ENCODE results near the gene FAM181A. TPM values are rescaled to one million over a fixed set of nuclear protein-coding genes. Genes with fewer than 3 reads are reported as not detected.

The FAM181A gene
- total and polyA plus RNA-seq, 2 experiments from 2014 or later = not detected

GRCh38 chr14:93953263-93953662, 26.1 kb downstream of the FAM181A start:
- 63% methylated on average over 14 of the region's 14 CpGs for WGBS, 2 experiments (ENCODE audit: low coverage in 1 of 2, low lambda C conversion rate in 2 of 2, missing lambda C conversion rate in 2 of 2)
- TF ChIP-seq EZH2 (IDR thresholded peaks at IDR 0.05; ENCODE audit: insufficient read depth, poor library complexity, severe bottlenecking) (no peak), EZH2phosphoT487 (IDR thresholded peaks at IDR 0.05; ENCODE audit: insufficient read depth, low read depth) (no peak)
- no peak overlapping the region for H3K4me3 ChIP-seq
- no peak overlapping the region for H3K27ac ChIP-seq
- in situ Hi-C loops (cut with MboI) = no loop called here
- H2AFZ ChIP-seq = no peak overlapping the region
- DNase-seq = no peak
- H3K9me3 ChIP-seq (ENCODE audit: low read depth) = no peaks in the 10 kb centered on the region
- no peaks in the 10 kb centered on the region for H3K79me2 ChIP-seq (ENCODE audit: insufficient read depth)
- H3K27me3 ChIP-seq (replicated peaks; ENCODE audit: insufficient read depth) = 0 out of 2 replicates have a peak, but pooled peaks cover 6% of the 10 kb centered on the region
- H4K20me1 ChIP-seq (ENCODE audit: insufficient read depth) = no peaks in the 10 kb centered on the region
- H3K9ac ChIP-seq = no peak overlapping the region
- H3K36me3 ChIP-seq (ENCODE audit: low read depth) = no peaks in the 10 kb centered on the region
- no peaks in the 10 kb centered on the region for H3K9me2 ChIP-seq (ENCODE audit: insufficient read depth)
- H3K4me1 ChIP-seq (ENCODE audit: insufficient read depth) = no peaks in the 10 kb centered on the region
- no peaks in the 10 kb centered on the region for H3F3A ChIP-seq (ENCODE audit: insufficient read depth)
- H3K4me2 ChIP-seq (ENCODE audit: unreplicated experiment) = no peak overlapping the region

GRCh38 chr14:93953739-93954515, 26.8 kb downstream of the FAM181A start:
- Histone ChIP-seq H3K79me2 (ENCODE audit: insufficient read depth) (no peaks in the 10 kb centered on the region), H3K36me3 (ENCODE audit: low read depth) (no peaks in the 10 kb centered on the region), H3K27me3 (replicated peaks; ENCODE audit: insufficient read depth) (0 out of 2 replicates have a peak, but pooled peaks cover 6% of the 10 kb centered on the region), H3F3A (ENCODE audit: insufficient read depth) (peaks cover 2% of the 10 kb centered on the region; the same call in 1 of the 2 replicates), H4K20me1 (ENCODE audit: insufficient read depth) (no peaks in the 10 kb centered on the region), H3K9me3 (ENCODE audit: low read depth) (no peaks in the 10 kb centered on the region), H3K4me1 (ENCODE audit: insufficient read depth) (peaks cover under 1% of the 10 kb centered on the region; the same call in 1 of the 2 replicates), H3K9ac (no peak overlapping the region), H3K27ac (no peak overlapping the region), H3K9me2 (ENCODE audit: insufficient read depth) (no peaks in the 10 kb centered on the region), H3K4me3 (no peak overlapping the region), H3K4me2 (ENCODE audit: unreplicated experiment) (no peak overlapping the region), H2AFZ (no peak overlapping the region)
- in situ Hi-C loops (cut with MboI) = no loop called here
- WGBS, 2 experiments (ENCODE audit: low coverage in 1 of 2, low lambda C conversion rate in 2 of 2, missing lambda C conversion rate in 2 of 2) = 92 to 96% methylated on average over 18 of the region's 18 CpGs
- no peak for DNase-seq
- TF ChIP-seq EZH2 (IDR thresholded peaks at IDR 0.05; ENCODE audit: insufficient read depth, poor library complexity, severe bottlenecking) = no peak
- TF ChIP-seq EZH2phosphoT487 (IDR thresholded peaks at IDR 0.05; ENCODE audit: insufficient read depth, low read depth) = no peak

- Histone ChIP-seq H3K4me2 (ENCODE audit: unreplicated experiment) (no peak overlapping the region), H3K9me2 (ENCODE audit: insufficient read depth) (no peaks in the 10 kb centered on the region), H2AFZ (no peak overlapping the region), H4K20me1 (ENCODE audit: insufficient read depth) (no peaks in the 10 kb centered on the region), H3K4me3 (no peak overlapping the region), H3K9ac (no peak overlapping the region), H3K9me3 (ENCODE audit: low read depth) (no peaks in the 10 kb centered on the region), H3K27ac (no peak overlapping the region), H3K36me3 (ENCODE audit: low read depth) (no peaks in the 10 kb centered on the region), H3F3A (ENCODE audit: insufficient read depth) (peaks cover 5% of the 10 kb centered on the region; the same call in 1 of the 2 replicates), H3K27me3 (replicated peaks; ENCODE audit: insufficient read depth) (0 out of 2 replicates have a peak, but pooled peaks cover 6% of the 10 kb centered on the region), H3K4me1 (ENCODE audit: insufficient read depth) (peaks cover 4% of the 10 kb centered on the region; the same call in 1 of the 2 replicates), H3K79me2 (ENCODE audit: insufficient read depth) (no peaks in the 10 kb centered on the region)
- WGBS, 2 experiments (ENCODE audit: low coverage in 1 of 2, low lambda C conversion rate in 2 of 2, missing lambda C conversion rate in 2 of 2) = 94 to 95% methylated on average over 4 of the region's 4 CpGs
- TF ChIP-seq EZH2phosphoT487 (IDR thresholded peaks at IDR 0.05; ENCODE audit: insufficient read depth, low read depth) (no peak), EZH2 (IDR thresholded peaks at IDR 0.05; ENCODE audit: insufficient read depth, poor library complexity, severe bottlenecking) (no peak)
- no peak for DNase-seq
- in situ Hi-C loops (cut with MboI) = no loop called here
Measured at GRCh38 chr14:93954516-93954830, 27.3 kb downstream of the FAM181A start.

- TF ChIP-seq EZH2 (IDR thresholded peaks at IDR 0.05; ENCODE audit: insufficient read depth, poor library complexity, severe bottlenecking) = no peak
- no peak for TF ChIP-seq EZH2phosphoT487 (IDR thresholded peaks at IDR 0.05; ENCODE audit: insufficient read depth, low read depth)
- Histone ChIP-seq H3F3A (ENCODE audit: insufficient read depth) (peaks cover 9% of the 10 kb centered on the region), H2AFZ (no peak overlapping the region), H3K9me3 (ENCODE audit: low read depth) (no peaks in the 10 kb centered on the region), H3K36me3 (ENCODE audit: low read depth) (no peaks in the 10 kb centered on the region), H3K27me3 (replicated peaks; ENCODE audit: insufficient read depth) (0 out of 2 replicates have a peak, but pooled peaks cover 6% of the 10 kb centered on the region), H3K9me2 (ENCODE audit: insufficient read depth) (no peaks in the 10 kb centered on the region), H3K4me3 (no peak overlapping the region), H3K79me2 (ENCODE audit: insufficient read depth) (no peaks in the 10 kb centered on the region), H3K4me2 (ENCODE audit: unreplicated experiment) (no peak overlapping the region), H3K4me1 (ENCODE audit: insufficient read depth) (peaks cover 11% of the 10 kb centered on the region; the same call in 1 of the 2 replicates), H3K9ac (no peak overlapping the region), H4K20me1 (ENCODE audit: insufficient read depth) (no peaks in the 10 kb centered on the region), H3K27ac (no peak overlapping the region)
- WGBS, 2 experiments (ENCODE audit: low coverage in 1 of 2, low lambda C conversion rate in 2 of 2, missing lambda C conversion rate in 2 of 2) = 74 to 75% methylated on average over 19 of the region's 19 CpGs
- no peak for DNase-seq
- in situ Hi-C loops (cut with MboI) = no loop called here
Measured at GRCh38 chr14:93954900-93955849, 28.0 kb downstream of the FAM181A start.
